Fibroblast of lung (primary cell): ENCODE data around the gene NIF3L1. TPM values are rescaled to one million over a fixed set of nuclear protein-coding genes. Genes with fewer than 3 reads are reported as not detected.
"Not testable (repeated sequence)": the region's sequence is repeated elsewhere in the genome, so short reads cannot be mapped to it uniquely, and the experiment has no call there.

Experiments
- DNase-seq, 2 donors: peaks; one replicate each; pipeline versions ENCODE4 v3.0.0 to v3.0.0-alpha.2; 2010; ENCODE audit warnings: low read depth in 2 of 2
- H2AFZ ChIP-seq: 2 replicates; pipeline ENCODE4 v1.5.1; 2012; ENCODE audit warnings: low read length, control low read depth, inconsistent platforms
- H3K27ac ChIP-seq: 2 replicates; pipeline ENCODE4 v1.5.1; 2011; ENCODE audit warnings: low read length, control low read depth; ENCODE audit not compliant: insufficient read depth
- H3K27me3 ChIP-seq: 2 replicates; pipeline ENCODE4 v1.5.1; 2011; ENCODE audit warnings: mild to moderate bottlenecking, low read length; ENCODE audit not compliant: control insufficient read depth, insufficient read depth
- H3K36me3 ChIP-seq: 2 replicates; pipeline ENCODE4 v1.5.1; 2011; ENCODE audit warnings: low read length; ENCODE audit not compliant: control insufficient read depth, insufficient read depth
- H3K4me1 ChIP-seq: 2 replicates; pipeline ENCODE4 v1.5.1; 2011; ENCODE audit warnings: low read length; ENCODE audit not compliant: control insufficient read depth, insufficient read depth; ENCODE audit errors: extremely low read depth
- H3K4me2 ChIP-seq: 2 replicates; pipeline ENCODE4 v1.5.1; 2011; ENCODE audit warnings: low read length, control low read depth; ENCODE audit not compliant: insufficient read depth; ENCODE audit errors: extremely low read depth
- H3K4me3 ChIP-seq, 4 experiments: fragments of 200-600 bp in 1 of 4; sonication (generic) in 1 of 4; replicated peaks in 1 of 4; 2 replicates each; pipeline ENCODE4 v1.5.1; 2011 to 2016; ENCODE audit warnings: low read length in 4 of 4, low read depth in 3 of 4, mild to moderate bottlenecking in 3 of 4, control low read depth in 2 of 4, inconsistent platforms in 1 of 4, mixed read lengths in 1 of 4; ENCODE audit not compliant: insufficient read depth in 1 of 4; ENCODE audit errors: control extremely low read depth in 1 of 4
- H3K79me2 ChIP-seq: 2 replicates; pipeline ENCODE4 v1.5.1; 2012; ENCODE audit warnings: mild to moderate bottlenecking, low read length, inconsistent platforms; ENCODE audit not compliant: control insufficient read depth, insufficient read depth
- H3K9ac ChIP-seq: 2 replicates; pipeline ENCODE4 v1.5.1; 2011; ENCODE audit warnings: mild to moderate bottlenecking, low read length, control low read depth; ENCODE audit not compliant: insufficient read depth
- H3K9me3 ChIP-seq: 2 replicates; pipeline ENCODE4 v1.5.1; 2012; ENCODE audit warnings: low read depth, low read length; ENCODE audit not compliant: control insufficient read depth, insufficient read depth
- H4K20me1 ChIP-seq: 2 replicates; pipeline ENCODE4 v1.5.1; 2011; ENCODE audit warnings: low read length; ENCODE audit not compliant: control insufficient read depth, insufficient read depth; ENCODE audit errors: extremely low read depth
- EZH2 ChIP-seq: IDR thresholded peaks from 2 replicates; pipeline ENCODE4 v1.5.1; 2012; ENCODE audit warnings: low read length, control low read depth, mild to moderate bottlenecking; ENCODE audit errors: missing control alignments
- polyA plus RNA-seq, 2 donors: library from polyadenylated mRNA; depleted of rRNA in 1 of 2; stranded (reverse) in 1 of 2; unstranded in 1 of 2; fragments of >200 nt; gene quantifications; 2 replicates each; pipeline ENCODE4 v1.2.1, GENCODE V29; 2011 to 2012; ENCODE audit warnings: missing spikeins in 1 of 2
- total RNA-seq: library from RNA; depleted of rRNA; stranded (reverse); fragments of >200 nt; gene quantifications from 2 replicates; pipeline ENCODE4 v1.2.1, GENCODE V29; 2014
- TF ChIP-seq, protein P1 (sequence below), 2 donors: IDR thresholded peaks in 1 of 2; conservative IDR thresholded peaks in 1 of 2; 1 replicate in 1 of 2; 2 replicates in 1 of 2; pipeline ENCODE4 v1.5.1; 2011 to 2012; ENCODE audit warnings: low read length in 2 of 2, control low read depth in 1 of 2, inconsistent platforms in 1 of 2, low read depth in 1 of 2, mild to moderate bottlenecking in 1 of 2

Gene NIF3L1
- total and polyA plus RNA-seq, 2 donors (not counting 1 experiment from before 2014, with no cell fraction given) = 21.0 to 40.7 TPM

DNA sequence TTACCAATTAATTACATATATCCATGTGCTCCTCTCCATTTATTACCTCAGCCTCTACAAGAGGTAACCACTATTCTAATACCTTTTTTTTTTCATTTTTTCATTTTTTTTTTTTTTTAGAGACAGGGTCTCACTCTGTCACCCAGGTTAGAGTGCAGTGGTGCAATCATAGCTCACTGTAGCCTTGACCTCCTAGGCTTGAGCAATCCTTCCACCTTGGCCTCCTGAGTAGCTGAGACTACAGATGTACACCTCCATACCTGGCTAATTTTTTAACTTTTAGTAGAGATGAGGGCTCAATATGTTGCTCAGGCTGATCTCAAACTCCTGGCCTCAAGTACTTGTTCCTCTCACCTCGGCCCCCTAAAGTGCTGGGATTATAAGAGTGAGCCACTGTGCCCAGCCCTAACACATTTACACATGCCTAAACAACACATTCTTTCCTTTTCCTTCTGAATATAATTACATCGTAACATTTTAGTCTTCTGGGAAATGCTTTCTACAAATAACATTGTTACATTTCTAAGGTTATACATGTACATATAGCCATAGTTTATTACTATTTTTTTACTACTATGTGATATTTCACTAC lies 10.8 kb upstream of the NIF3L1 start:
- H3K36me3 ChIP-seq = peaks cover 3% of the 10 kb centered on the region

DNA sequence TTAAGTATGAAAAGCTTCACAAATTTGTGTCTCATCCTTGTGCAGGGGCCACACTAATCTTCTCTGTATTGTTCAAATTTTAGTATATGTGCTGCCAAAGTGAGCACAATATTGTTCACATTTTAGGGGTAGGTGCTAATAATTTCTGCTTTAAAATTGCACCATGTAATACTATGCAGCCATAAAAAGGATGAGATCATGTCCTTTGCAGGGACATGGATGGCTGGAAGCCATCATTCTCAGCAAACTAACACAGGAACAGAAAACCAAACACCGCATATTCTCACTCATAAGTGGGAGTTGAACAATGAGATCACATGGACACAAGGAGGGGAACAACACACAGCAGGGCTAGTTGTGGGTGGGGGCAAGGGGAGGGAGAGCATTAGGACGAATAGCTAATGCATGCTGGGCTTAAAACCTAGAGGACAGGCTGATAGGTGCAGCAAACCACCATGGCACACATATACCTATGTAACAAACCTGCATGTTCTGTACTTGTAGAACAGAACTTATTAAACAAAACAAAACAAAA lies 7.4 kb upstream of the NIF3L1 start:
- not testable (repeated sequence) for H3K9ac ChIP-seq, DNase-seq, H3K4me2 ChIP-seq, H3K36me3 ChIP-seq, H2AFZ ChIP-seq, H3K27ac ChIP-seq, H4K20me1 ChIP-seq, H3K4me3 ChIP-seq, H3K9me3 ChIP-seq, H3K79me2 ChIP-seq, H3K4me1 ChIP-seq, H3K27me3 ChIP-seq

More for the DNA sequence above, 10.8 kb upstream of the NIF3L1 start:
- Histone ChIP-seq H3K9me3 (no peaks in the 10 kb centered on the region), H3K4me2 (no peak overlapping the region), H4K20me1 (no peaks in the 10 kb centered on the region), H3K4me1 (no peaks in the 10 kb centered on the region), H3K79me2 (no peaks in the 10 kb centered on the region), H3K4me3 (no peak overlapping the region), H3K9ac (no peak overlapping the region), H2AFZ (no peak overlapping the region), H3K27me3 (no peaks in the 10 kb centered on the region), H3K27ac (no peak overlapping the region)
- no peak for DNase-seq
- TF ChIP-seq, protein P1, sequence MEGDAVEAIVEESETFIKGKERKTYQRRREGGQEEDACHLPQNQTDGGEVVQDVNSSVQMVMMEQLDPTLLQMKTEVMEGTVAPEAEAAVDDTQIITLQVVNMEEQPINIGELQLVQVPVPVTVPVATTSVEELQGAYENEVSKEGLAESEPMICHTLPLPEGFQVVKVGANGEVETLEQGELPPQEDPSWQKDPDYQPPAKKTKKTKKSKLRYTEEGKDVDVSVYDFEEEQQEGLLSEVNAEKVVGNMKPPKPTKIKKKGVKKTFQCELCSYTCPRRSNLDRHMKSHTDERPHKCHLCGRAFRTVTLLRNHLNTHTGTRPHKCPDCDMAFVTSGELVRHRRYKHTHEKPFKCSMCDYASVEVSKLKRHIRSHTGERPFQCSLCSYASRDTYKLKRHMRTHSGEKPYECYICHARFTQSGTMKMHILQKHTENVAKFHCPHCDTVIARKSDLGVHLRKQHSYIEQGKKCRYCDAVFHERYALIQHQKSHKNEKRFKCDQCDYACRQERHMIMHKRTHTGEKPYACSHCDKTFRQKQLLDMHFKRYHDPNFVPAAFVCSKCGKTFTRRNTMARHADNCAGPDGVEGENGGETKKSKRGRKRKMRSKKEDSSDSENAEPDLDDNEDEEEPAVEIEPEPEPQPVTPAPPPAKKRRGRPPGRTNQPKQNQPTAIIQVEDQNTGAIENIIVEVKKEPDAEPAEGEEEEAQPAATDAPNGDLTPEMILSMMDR (conservative IDR thresholded peaks at IDR 0.05 in 1 of 2, IDR thresholded peaks at IDR 0.05 in 1 of 2; ENCODE audit: low read depth in 1 of 2, low read length in 2 of 2) = no peak
- TF ChIP-seq EZH2 = no peak

DNA sequence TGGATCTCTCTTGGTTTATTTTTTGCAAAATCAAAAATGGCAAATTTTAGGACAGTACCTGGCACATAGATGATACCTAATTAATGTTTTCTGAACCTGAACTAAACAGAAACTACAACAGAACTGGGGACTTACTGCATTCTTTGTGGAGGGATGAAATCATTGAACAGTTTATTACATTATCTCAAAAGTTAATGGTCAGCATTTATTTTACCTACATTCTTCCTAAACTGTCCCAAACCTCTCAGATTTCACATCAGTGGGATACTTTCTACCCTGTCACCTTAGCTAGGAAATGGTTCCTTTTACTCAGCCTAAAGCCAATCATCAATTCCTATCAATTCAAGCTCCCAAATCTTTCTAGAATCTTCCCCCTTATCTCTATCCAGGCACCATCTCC lies 10.3 kb downstream of the NIF3L1 start:
- TF ChIP-seq, protein P1 (conservative IDR thresholded peaks at IDR 0.05 in 1 of 2, IDR thresholded peaks at IDR 0.05 in 1 of 2; ENCODE audit: low read depth in 1 of 2, low read length in 2 of 2) = no peak
- no peak for TF ChIP-seq EZH2
- peaks cover 9% of the 10 kb centered on the region for H3K36me3 ChIP-seq
- no peaks in the 10 kb centered on the region for H3K79me2 ChIP-seq
- H4K20me1 ChIP-seq = no peaks in the 10 kb centered on the region
- no peak overlapping the region for H3K9ac ChIP-seq
- no peak overlapping the region for H3K4me2 ChIP-seq
- no peaks in the 10 kb centered on the region for H3K27me3 ChIP-seq
- no peak overlapping the region for H3K4me3 ChIP-seq
- no peak overlapping the region for H3K27ac ChIP-seq
- no peaks in the 10 kb centered on the region for H3K4me1 ChIP-seq
- H2AFZ ChIP-seq = no peak overlapping the region
- no peaks in the 10 kb centered on the region for H3K9me3 ChIP-seq
- no peak for DNase-seq
